HG03175 (cell line): ENCODE results near the gene MVD.

Source experiments
- ATAC-seq: cut with Tn5 transposase; IDR thresholded peaks from one replicate; pipeline ENCODE4 v1.9.1; 2021; ENCODE audit warnings: mild to moderate bottlenecking, moderate library complexity; ENCODE audit not compliant: unreplicated experiment

MVD gene

DNA sequence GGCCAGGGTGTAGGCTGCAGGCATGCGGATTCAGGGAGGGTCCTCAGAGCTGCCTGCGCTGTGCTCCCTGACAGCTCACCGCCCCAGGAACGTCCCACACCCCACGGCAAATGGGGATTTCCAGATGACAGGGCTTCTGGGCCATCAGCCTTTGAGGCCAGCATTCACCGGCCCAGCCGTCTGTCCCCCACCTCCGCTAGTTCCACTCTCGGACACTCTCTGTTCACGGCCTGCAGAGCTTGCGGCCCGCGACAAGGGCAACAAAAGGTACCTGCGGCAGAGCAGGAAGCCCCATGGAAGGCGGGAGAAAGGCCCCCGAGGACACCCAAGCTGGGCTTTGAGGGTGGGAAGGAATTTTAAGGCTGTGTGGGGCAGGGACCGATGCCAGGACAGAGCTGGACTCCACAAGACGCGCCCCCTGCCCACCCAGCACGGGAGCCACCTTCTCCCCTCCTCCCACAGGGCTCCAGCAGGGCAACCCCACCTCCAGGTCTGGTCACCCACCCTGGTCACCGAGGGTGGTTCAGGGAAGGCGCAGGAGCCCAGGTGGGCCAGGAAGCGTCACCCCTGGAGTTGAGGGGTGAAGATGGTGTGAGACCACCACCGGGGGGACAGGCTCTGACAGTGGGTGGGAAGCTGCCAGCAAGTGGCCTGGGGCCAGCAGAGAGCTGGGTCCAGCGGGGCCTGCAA lies 6.5 kb downstream of the MVD start:
- ATAC-seq: no peak

DNA sequence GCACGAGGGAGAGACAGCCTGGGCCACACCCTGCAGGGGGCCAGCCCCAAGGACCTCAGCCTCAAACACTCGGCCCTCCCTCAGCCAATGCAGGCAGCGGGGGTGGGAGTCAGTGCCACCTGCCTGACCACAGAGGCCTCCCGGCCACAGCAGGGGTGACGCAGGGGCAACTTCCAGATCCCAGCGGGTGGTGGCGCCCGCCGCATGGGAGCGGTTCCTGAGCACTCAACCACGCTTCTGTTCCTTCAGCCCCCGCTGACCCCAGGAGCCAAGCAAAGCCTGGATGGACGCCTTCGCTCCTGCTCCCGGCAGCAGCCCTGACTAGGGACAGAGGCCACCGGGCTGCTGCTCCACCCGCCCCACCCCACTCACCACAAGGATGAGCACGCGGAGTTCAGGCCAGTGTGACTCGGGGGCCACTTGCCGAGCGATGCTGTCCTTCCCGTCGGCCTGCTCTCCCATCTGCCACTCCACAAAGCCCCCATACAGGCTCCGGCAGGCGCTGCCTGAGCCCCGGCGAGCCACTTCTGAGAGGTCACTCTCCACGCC lies 7.1 kb downstream of the MVD start:
- ATAC-seq: no peak

DNA sequence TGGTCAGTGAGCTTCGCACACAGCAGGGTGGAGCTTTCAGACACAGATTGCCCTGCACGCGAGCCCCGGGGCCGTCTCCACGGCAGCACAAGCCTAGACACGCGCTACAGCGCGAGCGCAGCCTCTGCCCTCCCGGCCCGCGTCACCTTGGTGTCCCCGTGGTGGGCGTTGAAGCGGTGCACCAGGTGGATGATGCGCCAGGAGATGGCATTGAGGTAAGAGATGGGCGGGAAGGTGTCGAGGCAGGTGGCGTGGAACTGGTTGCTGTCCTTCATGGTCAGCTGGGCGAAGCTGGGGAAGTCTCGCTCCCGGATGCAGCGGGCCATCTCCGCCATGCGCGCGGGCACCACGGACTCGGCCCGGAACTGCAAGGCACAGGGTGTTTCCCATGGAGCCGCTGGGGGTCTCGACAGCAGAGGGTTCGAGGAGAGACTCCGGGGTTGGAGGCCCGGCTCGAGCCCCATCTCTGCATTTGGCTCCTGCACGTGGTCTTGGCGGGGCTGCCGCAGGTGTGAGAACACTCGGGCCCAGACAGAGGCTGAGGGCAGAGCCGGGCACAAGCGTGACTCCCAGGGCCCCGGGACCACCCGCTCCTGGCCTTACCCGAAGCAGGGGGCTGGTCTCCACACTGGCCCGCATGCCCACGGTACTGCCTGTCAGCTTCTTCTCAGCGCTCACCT lies 7.7 kb downstream of the MVD start:
- no peak for ATAC-seq

DNA sequence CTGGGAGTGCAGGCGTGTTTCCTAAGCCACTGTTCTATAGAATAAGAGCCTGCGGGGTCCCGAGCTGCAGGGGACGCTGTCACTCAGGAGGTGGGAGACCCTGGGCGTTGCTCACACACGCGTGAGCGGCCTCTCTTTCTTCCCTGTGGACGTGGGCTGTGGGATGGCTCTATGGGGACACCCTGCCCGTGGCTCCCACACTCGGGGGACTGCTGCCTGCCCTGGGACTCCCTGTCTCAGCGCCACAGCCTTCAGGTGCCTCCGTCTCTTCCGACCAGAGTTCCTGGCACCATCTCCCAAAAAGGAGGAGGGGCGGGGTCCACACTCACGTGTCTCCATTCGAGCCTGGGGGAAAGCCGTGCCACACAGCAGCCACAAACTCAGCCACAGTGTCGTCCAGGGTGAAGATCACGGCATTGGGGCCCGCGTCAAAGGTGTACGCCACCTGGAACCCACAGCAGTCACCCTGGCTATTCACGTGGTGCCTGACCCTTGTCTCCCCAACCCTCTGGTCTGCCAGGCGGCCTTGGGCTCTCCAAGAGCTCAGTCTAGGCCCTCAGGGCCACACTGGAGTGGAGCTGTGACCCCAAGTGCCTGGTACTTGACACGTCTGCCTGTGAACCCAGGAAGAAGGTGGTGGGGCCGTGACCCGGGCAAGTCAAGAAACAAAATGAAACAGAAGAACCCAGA lies 8.4 kb downstream of the MVD start:
- no peak for ATAC-seq

DNA sequence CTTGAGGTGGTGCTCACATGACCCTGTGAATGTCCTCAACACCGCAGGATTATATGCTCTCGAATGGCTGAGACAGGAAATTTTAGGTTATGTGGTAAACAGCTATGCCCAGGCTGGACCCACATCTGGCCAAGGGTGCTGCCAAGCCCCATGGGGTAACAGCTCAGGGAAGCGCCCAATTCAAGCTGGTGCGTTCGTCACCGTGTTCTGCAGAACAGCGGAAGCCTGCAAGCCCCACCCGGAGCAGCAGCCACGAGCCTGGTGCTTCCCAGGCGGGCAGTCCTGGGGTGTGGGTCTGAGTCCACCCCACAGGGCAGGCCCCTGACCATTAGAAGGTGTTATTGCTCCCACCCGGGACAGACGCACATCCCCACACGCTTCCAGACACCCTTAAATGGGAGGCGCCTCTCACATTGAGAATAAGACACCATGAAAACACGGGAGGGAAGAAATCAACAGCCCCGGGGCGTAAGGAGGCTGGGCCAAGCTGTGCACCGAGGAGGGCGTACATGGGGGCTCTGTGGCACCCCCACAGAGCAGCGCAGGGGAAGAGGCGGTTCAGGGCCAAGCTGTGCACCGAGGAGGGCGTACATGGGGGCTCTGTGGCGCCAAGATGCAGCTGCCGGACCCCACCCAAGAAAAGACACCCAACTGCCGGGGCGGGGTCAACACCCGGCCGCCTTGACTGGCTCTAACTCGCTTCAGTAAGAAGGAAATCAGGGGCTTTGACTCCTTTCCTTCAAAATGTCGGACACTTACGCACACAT lies 9.1 kb downstream of the MVD start:
- no peak for ATAC-seq

DNA sequence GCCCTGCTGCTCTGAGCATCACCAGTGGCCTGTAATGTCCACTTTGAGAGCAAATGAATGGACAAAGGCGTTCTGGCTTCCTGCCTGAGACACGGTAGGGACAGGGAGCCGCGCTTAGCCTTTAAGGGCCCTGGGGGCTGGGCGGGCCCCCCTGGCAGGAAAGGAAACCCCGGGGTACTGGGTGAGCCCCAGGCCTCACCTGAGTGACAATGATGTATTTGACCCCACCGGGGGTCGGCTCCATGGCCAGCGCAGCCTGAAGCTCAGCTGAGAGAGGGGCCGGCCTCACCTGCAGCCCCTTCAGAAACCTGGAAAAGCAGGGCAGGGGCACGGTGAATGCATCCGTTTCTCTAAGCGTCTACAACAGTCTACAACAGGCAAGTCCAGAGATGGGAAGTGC lies 9.8 kb downstream of the MVD start:
- no peak for ATAC-seq

DNA sequence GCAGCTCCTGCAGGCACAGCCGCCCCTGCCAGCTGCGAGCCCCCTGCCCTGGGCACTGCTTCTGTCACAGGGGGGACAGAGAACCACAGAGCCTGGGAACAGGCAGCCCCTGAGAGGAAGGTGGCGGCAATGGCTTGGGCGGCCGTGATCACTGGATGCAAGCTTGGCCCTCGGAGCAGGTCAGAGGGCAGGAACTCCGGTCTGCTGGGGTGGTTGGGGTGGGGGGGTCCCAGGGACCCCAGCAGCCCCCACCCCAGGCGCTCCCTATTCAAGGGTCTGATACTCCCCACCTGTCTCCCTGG lies 10.2 kb downstream of the MVD start:
- no peak for ATAC-seq

DNA sequence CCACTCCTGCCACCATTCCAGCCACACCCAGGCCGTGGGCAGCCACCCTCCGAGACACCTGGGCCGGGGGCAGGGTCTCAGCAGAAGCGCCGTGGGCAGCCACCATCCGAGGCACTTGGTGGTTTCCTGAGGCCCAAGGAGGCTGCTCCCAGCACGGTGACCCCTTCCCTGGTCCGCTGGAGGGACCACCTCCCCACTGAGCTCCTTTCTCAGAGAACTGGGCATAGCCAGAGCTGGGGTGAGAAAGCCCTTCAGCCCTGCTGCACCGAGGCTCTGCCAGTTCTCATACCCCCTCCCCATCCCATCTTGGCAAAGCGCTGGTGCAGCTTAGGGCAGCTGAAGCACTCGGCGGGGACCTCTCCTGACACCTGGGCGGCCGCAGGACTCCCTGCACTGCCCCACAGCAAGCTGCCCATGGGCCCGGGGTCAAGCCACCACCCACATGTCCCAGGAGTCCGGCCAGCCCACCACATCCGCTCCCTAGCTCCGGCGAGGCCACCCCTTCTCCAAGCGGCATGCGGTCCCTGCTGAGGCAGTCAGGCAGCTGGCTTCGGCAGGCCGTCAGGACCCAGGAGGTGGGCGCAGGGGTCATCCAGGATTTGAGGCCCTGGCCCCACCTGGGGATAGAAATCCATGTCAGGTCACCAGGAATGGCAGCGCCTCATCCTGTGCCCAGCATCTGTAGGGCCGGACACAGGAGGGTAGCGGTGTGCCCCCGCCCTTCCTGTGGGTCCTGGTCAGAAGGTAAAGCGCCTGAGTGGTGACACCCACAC lies 10.7 kb downstream of the MVD start:
- ATAC-seq: no peak

DNA sequence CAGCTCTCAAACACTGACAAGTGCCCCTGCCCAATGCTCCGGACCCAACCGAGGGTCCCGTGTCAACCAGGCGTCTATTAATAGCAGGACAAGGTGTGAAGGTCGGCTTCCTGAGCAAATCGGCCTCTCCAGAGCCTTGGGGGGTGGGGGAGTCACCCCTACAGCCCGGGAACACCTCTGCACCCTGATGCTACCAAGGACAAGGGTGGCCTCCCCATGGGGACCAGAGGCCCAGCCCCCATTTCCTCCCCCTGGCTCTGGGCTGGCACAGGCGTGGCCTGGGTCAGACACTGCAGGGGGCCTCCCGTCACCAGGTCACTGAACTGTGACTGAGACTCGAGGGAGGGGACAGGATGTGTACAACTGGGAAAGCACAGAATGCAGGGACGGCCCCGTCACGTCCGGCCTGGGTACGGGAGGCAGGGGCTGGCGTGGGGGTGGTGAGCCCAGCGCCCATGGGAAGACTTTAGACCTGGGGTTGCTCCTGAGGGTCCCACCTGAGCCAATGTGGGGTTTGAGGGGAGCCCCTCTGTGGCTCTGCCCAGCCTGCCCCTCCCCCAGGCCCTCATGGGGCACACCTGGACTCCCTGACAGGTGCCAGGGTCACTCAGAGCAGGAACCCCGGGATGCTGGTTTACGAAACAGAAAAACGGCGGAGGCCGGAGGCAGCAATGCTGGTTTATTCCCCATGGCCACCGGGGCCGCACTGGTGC lies 11.5 kb downstream of the MVD start:
- peak; percentile 77 for ATAC-seq

DNA sequence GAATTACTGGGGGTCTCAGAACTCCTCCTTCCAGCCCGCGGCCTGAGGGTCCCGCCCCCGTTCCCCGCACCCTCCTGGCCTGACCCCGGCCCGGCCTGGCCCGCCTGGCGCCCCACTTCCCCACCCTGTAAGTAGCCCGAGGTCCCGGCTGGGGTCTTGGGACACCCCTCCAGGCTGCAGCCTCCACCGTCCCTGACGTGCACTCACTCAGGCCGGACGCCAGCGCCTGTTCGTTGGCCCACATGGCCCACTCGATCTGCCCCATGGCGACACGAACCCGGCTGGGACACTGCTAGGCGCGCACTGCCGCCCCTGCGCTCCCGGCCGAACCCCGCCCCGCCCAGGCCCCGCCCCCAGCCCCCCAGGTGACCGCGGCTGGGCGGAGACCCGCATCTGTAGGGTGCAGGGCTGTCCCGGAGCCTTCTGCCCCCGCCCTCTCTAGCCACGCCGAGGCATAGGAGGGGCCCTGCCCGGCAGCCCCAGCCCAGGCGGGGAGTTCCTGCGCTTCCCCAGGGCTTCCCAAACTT lies 12.1 kb downstream of the MVD start, which contains the start of gene CYBA:
TSS of gene CYBA (minus strand) at position 305 of the 527 bp plus-strand sequence. CDS start at position 265, 40 bp downstream.
- peak; percentile 80 for ATAC-seq

DNA sequence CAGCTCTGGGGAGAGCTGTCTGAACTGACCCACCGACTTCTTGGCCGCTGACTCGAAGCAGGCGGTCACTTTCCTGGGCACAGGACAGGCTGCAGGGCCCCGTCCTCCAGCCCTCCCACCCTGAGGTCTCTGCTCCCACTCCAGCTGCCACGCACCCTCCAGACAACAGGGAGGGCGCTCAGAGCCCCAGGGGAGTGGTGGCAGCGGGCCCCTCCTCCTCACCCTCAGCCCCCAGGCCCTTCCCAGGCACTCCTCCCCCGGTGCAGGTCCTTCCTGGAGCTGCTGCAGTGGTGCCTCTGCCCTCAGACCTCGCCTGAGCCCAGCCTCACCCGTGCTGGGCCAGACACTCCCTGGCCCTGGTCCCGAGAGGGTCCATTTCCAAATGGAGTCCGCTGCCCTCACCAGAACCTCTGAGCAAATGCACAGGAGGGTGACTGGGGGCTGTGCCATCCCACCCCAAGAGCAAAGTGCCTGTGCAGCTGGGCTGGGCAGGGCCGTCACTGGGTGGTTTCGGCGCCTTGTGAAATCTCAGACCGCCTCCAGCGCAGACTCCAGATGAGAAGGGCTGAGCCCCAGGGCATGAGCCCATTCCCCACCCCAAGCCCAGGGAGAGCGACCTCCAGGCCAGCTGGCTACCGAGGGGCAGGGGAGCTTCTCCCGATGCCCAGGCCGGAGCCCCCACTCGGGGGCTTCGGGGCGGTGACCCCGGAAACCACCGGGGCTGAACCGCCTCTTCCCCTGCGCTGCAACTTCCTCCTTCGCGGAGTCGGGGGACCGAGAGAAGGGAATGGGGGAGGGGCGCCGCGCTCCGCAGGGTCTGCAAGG lies 12.8 kb downstream of the MVD start:
- peak; percentile 10 for ATAC-seq

DNA sequence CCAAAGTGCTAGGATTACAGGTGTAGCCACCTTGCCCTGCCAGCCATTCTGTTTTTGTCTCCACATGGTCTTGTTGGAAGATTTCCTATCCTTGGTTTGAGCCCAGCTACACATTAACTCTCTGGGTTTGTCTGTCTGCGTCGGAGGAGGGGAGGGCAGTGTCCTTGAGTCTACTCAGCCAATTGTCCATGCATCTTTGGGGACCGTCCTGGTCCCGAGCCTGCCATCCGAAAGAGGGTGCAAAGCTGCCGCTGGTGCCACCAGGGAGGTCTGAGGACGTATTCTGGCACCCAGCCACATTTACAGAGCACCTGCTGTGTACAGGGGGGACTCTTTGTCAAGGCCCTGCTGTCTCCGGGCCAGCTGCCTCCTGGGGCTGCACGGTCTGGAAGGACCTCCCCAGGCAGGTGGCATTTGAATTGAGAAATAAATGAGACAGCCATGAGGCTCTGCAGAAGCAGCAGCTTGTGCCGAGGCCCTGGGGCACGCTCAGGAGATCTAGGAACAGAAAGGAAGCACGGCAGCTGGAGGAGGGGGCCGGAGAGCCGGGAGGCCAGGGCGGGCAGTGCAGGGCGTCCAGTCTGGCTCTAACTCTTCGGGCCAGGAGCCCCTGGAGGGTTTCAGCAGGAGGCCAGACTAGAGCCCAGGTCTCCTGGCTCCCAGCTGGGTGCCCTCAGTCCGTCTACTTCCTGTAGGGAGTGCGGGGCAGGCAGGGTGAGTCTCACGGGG lies 13.5 kb downstream of the MVD start:
- no peak for ATAC-seq

DNA sequence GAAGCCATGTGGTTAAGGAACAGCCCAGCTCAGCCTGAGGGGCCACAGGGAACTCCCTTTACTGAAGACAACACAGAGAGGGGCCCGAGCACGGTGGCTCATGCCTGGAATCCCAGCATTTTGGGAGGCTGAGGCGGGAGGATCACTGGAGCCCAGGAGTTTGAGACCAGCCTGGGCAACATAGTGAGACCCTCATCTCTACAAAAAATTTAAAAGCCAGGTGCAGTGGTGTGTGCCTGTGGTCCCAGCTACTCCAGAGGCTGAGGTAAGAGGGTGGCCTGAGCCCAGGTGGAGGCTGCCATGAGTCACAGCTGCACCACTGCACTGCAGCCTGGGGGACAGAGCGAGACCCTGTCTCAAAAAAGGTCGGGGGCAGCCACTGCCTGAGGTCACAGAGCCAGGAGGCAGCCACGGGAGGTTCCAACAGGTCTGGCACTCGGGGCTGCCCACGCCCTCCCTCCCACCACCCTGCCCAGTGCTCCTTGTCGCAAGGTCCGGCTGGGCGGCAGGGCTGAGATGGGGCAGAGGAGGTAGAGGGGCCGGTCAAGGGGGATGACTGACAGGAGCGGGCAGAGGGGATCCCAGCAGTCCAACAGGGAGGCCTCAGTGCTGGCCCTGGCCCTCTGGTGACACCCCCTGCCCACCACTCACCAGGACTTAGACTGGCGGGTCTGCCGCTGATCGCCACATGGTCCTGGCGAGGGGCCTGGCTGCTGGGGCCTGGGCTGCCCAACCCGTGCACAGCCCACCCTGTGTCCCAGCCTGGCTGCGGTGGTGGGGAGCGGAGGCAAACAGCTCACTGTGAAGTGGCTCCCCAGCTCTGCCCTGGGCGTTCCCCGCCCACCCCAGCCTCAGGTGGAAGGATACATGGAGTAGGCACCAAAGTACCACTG lies 15.5 kb downstream of the MVD start:
- ATAC-seq: no peak

DNA sequence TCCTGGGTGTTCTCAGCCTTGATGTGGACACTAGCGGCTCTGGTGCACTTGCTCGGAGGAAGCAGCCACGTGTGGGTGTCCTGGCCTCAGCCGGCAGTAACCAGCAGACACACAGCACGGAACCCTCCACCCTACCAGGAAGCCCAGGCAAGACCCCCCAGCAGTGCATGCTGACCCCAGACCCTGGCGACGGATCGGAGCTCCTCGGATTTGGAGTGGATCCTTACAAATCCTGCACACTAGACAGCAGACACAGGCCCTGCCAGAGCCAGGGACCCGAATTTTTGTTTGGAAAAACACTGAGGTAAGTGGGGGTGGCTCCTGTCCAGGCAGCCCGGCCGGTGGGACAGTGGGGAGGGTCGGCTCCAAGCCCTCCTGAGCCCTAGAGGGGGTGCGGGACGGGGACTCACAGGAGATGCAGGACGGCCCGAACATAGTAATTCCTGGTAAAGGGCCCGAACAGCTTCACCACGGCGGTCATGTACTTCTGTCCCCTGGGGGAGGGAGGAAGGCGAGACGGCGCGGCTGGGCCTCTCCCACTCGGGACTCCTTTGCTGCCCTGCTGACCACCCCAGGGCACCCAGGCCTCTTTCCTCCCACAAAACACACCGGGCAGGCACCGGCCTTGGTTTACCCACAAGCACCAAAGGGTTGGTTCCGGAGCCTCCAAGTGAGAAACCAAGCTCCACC lies 16.4 kb downstream of the MVD start:
- no peak for ATAC-seq

DNA sequence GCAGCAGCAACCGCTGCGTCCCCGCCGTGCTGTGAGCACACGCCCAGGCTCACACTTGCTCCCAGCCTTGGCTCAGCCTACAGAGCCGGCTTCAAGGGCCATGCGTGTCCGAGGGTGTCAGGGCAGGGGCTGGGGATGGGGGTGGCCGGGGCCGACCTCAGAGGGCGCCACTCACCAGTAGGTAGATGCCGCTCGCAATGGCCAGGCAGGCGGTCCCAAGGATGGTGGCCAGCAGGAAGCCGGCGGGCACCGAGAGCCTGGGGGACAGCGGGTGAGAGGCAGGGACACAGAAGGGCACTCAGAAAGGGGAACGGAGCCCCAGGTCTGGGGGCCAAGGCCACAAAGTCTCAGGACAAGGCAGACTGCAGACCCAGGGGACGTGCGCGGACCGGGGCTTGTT lies 16.9 kb downstream of the MVD start:
- no peak for ATAC-seq

DNA sequence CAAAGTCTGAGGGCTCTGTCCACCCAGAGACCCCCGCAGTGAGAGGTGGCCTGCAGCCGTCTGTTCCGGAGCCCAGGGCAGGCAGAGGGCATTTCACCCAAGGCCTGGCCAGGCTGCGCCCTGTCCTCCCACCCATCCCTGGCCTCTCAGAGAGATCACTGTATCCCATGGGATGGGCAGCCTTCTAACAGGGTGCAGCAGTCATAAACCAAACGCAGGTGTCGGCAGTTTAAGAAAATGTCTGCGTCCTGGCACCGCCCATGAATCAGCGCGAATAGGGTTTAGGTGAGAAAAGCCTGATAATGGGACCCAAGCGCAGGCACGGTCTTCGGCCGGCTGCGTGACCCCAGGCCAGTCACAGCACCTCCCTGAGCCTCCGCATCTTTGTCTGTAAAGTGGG lies 17.4 kb downstream of the MVD start:
- ATAC-seq: no peak

DNA sequence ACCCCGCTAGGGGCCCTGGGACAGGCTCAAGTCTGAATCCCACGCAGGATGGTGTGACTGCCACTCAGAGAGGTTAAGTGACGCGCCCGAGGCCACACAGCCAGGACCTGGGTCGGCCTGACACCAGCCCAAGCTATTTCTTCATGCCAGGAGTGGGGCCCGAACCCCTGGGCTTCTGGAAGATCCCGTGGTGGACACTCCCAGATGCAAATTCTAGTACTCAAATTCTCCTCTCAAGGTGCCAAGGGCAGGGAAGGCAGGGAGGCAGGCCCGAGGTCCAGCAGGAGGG lies 19.3 kb downstream of the MVD start:
- no peak for ATAC-seq
